SK-N-SH (cell line): ENCODE measurements around the gene ALAS2.

Experiments
- CTCF ChIP-seq: fragments of 200-600 bp; sonication (generic); IDR thresholded peaks from 2 replicates; pipeline ENCODE4 v1.6.1; 2017; ENCODE audit warnings: antibody characterized with exemption, mild to moderate bottlenecking, moderate library complexity
- NFIC ChIP-seq: IDR thresholded peaks from 2 replicates; pipeline ENCODE4 v1.4.0; 2012; ENCODE audit warnings: borderline replicate concordance

- no peak for TF ChIP-seq CTCF
- TF ChIP-seq NFIC, result no peak
These were observed 1.5 kb downstream of the ALAS2 start for GRCh38 chrX:55029291-55029690.
